HG03521 (cell line): Measurements from ENCODE around the gene TGFBR1.
"Not testable (repeated sequence)": the region's sequence is repeated elsewhere in the genome, so short reads cannot be mapped to it uniquely, and the experiment has no call there.

Source experiments
- ATAC-seq: cut with Tn5 transposase; IDR thresholded peaks from one replicate; pipeline ENCODE4 v1.9.1; 2021; ENCODE audit warnings: mild to moderate bottlenecking, moderate library complexity; ENCODE audit not compliant: unreplicated experiment

Gene TGFBR1

DNA sequence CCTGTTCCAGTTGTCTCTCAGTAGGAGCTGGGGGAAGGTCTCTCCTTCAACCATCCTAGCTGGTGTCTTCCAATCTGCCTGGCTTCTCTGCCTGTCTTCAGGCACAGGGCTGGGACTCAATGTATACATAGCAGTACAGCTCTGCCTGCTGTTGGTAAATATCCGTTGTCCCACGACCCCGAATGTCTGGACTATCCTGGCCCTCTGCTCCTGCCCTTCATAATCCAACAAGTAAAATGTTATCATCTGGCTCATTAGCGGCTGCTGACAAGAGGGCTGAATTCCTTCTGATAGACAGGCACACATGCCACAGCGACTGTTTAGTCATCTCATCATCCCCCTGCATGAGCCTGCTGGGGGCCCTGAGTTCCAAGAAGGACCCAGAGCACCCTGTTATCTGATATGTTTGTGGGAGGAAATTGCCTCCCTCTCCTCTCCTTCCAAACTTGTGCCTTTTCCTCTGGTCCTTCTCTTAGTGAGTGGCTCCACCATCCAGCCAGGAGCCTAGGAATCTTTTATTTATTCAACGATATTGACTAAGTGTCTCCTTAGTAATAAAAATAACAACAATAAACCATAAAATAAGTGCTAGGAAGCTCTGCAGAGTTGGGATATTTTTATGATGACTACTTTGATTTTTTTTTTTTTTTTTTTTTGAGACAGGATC, 29.5 kb upstream of the TGFBR1 start:
- ATAC-seq: no peak

DNA sequence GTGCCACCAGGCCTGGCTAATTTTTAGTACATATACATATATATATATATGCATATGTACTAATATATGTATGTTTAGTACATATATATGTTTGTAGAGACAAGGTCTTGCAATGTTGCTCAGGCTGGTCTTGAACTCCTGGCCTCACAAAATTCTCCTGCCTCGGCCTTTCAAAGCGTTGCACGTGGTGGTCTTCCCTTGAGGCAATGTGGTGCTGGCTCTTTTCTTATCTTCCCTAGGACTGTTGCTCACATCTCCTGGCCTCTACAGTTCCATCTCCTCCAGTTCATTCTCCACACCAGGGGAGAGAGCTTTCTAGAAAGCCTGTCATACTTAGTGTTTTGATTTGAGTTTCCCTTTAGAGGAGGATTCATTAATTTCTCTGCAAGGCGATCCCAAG, 28.9 kb upstream of the TGFBR1 start:
- no peak for ATAC-seq

DNA sequence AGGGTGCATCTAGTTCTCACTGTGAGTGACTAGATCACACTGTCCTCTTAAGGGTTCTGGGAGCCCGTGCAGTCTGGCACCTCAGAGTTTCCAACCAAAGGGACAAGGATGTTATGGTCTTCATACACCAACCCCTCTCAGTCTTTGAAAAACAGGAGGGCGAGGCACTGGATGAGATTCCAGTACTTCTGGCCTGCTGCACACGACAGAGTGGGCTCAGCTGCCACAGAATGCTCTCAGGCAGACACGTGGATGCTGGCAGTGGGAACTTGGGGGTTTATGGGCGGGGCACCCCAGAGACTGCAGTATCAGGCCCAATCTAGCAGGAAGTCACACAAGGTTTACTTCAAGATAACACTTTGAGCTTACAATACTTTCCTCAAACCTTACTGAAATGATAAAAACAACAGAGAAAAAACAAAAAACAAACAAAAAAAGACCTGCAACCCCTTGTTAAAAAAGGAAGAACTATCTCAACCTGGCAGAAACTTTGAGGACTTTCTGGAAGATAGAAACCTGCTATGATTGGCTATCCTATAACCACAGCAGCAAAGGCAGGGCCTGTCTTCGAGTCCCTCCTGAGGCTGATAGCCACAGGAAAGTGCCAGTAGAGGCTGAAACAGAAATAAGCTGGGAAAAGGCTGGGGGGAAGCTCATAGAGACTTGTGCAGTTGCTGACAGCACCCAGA, 28.3 kb upstream of the TGFBR1 start:
- no peak for ATAC-seq

DNA sequence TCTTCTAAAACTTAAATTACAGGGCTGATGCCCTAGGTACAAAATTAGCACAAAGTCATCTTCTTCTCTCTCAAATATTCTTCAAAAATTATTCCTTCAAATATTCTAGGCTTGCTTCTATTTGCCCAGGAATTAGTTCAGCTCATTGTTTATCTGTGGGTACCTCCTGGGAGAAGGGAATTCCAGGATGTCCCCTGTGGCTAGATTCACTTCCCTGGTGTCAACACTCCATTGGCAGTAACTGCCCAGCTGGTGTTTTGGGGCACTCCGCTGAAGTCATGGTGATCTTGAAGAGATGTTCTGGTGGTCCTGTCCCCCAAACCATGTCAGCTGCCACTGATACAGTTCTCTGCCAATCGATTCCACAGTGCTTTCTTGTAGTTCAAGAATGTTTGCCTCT, 26.2 kb upstream of the TGFBR1 start:
- no peak for ATAC-seq

DNA sequence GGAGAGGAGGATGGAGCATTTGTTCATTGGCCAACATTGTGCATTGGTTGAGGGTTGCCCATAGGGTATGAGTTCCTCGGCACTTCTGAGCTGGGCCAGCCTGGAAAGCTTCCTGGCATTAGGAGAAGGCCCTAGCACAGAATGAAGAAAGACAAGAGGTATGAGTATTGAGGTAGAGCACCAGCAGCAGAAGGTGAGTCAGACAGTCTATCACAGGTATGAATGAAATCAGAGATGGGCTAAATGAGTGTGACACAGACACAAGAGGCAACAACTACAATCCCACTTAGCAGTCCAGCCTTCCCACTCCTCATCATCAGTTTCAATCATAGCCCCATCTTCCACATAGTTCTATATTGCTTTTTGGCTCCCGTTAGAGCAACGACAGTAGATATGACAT, 25.4 kb upstream of the TGFBR1 start:
- ATAC-seq: no peak

DNA sequence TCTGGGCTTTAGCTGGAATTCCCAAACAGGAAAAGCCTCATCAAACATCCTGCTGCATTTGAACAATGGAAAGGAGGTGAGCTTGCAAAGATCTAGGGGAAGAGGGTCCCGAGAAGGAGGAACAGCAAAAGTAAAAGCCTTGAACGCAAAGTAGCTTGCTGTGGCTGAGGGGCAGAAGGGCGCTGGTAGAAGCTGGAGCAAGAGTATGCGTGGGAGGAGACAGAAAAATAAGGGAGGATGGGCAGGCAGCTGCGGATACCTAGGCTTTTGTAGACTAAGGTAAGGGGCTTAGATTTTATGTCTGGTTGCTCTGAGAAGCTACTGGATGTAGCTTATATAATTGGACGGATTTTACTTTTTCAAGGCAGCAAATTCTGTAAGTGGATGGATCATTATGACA, 21.9 kb upstream of the TGFBR1 start:
- no peak for ATAC-seq

DNA sequence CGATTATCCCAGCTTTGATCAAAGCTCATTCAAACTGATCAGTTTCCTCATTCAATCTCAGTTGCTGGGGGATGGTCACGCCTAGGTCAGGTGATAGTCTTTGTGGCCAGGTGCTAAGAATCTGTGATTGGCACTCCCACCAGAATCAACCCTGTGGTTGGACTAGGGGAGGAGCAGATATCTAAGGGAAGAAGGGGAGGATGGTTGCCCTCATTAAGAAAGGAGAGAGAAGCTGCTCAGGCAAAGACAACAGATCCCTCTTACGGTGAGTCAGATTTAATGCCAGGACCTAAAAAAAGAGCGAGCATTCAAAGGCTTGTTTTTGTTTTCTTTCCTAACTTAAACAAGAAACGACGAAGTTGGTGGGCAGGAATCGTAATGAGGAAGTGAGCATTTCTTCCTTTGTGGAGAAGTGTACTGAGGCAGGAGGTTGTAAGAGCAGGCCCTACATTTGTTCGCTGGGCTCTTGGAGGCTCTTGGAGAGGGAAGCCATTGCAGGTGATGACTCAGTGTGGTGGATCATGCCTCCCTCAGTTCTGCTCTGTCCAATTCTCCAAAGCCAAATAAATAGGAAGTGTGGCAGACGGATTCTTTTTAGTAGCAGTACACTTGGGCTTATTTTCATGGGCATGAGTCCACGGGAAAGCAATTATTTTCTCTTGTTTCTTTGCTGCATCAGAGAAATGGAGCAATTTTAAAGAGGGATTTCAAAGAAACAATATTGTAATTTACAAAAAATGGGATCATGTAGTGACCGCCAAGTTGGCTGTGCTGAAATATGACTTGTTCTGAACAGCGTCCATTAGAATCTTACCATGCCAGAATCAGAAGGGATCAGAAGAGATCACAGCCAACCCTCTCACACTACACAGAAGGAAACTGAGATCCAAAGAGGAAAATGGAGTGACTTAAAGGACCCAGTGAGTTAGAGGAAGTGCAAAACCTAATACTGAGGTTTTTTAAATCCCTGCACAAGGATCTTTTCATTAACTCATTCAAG, 18.7 kb upstream of the TGFBR1 start:
- no peak for ATAC-seq

DNA sequence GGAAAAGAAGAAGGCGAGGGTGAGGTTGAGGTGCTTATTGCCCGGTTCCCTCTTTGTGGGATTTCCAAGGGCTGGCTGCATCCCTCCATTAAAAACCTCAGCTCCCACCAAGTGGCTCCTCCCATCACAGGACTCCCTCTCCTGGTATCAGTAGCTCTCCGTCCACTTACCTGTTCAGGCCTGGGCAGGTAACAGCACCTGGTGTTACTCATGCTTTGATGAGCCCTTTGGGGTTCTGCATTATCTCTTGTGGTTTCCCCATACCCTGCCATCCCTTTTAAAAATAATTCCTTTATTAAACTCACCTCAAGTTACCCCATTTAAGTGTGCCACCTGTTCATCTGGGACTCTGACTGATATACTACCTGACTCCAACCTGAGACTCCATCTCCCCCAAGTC, 17.5 kb upstream of the TGFBR1 start:
- ATAC-seq: no peak

DNA sequence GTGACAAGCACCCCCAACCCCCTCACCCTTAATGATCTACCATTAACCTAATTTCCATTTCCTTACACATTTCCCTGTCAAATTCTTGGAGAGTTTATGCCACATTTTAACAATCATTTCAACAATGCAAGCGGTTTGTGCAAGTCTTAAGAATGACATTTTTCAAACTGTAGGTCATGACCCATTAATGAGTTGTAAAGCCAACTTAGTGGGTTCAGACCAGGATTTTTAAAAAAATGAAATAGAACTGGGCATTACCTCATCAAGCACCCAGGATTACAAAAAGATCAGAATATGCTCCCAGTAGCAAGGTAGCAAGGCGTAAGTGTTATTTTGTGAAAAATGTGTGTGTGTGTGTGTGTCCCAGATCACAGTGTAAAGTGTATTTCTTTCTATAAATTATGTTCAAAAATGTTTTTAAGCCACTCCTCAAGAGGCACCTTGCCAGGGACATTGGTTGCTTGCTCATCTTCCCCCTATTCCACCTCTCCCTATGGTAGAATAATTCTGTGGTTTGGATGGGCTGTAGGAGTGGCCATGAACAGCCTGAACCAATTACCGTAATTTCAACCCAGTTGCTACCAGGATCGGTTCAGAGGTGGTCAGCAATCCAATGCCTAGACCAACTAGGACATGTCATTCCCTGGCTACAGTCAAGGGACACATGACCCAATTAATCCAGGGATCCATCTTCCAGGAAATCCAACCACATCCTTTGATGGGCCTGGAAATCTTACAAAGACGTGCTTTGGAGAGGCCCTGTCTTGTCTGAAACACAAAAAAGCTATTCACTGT, 14.4 kb upstream of the TGFBR1 start:
- no peak for ATAC-seq

DNA sequence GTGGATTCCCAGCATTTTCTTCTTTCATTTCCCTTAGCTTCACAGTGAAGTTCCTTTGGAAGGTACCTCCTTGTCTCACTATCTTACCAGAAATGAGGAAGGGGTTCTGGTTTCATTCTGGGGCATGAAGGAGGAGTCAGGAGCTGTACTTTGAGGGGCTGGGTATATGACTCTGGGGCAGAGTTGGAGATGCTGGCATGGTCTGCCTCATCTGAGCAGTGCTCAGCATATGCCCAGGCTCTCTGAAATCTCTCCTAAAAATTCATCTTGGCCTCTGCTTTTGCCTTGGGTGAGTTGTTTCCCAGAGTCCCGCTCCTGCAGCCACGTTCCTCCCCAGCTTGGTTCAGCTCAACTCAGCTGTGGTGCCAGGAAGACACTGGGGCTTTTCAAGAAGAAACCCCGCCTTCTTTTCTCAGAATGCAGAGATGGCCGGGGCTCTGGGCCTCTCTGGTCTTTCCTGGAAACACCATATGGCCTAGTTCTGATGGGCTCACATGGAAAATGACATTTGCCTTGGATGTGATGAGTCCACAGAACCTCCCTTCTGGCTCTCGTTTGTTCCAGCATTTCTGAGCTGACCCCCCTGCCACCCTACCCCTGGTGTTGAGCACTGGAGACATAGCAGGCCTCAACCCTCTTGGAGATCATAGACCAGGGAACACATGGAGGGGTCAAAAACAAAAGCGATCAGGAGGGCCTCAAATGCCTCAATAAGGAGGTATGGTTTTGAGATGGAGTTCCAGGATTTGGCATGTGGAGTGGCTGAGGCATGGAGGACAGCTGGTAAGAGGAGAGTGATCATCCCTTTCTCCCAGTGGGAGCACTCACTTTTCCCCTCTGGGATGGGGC, 12.0 kb upstream of the TGFBR1 start:
- no peak for ATAC-seq

DNA sequence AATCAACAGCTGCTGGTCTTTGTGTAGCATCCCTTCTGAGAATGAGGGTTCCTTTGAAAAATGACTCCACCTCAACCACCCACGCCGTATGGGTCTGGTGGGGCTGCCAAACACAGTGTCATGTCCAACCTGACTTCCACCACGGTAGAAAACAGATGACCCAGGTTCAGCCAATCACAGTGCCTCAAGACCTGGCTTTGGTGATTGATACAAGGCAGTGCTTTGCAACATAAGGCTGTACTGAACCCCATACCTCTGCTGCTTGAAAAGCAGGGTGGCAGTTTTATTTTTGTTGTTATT, 11.5 kb upstream of the TGFBR1 start:
- ATAC-seq: no peak

DNA sequence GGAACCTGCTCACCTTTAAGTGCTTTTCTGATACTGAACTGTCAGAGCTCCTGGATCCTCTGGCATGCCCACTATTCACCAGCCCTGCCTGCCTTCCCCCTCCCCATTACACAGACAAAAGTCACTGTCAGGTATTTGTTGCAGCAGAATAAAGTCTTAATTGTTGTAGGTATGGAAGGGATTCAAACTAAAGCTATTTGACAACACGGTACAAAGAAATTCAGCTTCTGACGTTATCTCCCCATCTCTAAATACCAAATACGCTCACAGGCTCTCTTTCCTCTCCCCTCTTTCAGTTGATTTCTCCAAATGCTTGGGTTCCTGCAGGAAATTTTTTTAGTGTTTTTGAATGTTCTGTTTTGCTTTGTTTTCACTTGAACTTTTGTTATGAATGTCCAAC, 9.3 kb upstream of the TGFBR1 start:
- no peak for ATAC-seq

DNA sequence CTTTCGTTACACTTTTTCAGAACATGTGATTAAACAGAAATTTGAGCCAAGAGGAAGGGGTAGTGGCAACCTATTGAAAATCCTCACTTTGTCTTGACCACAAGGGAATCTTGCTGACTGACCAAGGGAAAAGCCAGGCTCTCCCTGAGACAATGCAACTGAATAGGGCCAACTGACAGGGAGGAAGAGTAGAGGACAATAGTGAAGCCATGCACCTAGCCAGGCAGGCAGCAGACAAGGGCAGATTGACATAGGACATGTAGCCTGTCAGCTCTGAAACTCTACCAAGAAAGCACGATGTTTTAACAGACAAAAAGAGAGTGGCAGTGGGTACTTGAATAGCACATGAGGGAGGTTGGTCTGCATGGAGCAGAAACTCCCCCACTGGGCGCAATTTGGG, 8.5 kb upstream of the TGFBR1 start:
- no peak for ATAC-seq

DNA sequence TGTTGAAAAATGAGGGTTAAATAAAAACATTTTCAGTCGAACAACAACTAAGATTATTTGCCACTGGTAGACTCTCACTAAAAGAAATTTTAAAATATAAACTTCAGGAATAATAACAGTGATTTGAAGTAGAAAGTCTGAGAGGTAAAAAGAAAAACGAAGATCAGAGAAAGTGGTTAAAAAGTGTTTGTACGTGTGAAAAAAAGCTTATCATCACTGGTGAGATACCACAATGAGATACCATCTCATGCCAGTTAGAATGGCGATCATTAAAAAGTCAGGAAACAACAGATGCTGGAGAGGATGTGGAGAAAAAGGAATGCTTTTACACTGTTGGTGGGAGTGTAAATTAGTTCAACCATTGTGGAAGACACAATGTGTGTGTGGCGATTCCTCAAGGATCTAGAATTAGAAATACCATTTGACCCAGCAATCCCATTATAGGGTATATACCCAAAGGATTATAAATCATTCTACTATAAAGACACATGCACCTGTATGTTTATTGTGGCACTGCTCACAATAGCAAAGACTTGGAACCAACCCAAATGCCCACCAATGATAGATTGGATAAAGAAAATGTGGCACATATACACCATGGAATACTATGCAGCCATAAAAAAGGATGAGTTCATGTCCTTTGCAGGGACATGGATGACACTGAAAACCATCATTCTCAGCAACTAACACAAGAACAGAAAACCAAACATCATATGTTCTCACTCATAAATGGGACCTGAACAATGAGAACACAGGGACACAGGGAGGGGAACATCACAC, 4.9 kb upstream of the TGFBR1 start:
- not testable (repeated sequence) for ATAC-seq

DNA sequence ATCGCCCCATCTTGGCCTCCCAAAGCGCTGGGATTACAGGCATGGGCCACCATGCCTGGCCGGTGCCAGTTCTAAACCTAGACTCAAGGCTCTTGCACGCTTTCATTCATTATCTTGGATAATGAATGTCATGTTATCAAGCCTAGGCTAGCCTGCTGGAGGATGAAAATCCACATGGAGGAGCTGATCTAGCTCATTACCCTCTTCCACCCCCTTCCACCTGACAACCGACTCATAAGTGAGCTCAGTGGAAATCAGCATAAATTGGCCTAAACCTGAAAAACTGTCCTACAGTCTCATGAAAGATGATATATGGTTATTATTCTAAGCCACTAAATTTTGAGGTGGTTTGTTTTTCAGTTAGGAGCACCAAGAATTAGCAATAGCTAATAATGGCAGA, 3.6 kb upstream of the TGFBR1 start:
- ATAC-seq: no peak

DNA sequence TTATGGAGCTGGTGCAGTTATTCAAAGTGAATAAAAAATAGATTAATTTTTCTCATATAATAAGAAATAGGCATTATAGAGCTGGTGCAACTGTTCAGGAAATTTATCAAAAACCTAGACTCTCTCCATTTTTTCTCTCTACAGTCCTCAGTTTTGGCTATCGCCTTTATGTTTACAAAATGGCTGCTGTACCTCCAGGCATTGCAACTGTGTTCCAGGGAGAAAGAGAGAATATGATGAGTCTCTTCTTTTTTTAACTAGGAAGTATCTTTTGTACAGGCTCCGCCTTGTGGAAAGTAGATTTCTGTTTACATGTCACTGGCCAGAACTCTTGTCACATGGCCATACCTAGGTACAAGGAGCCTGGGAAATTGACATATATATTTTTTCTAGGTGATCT, 3.1 kb upstream of the TGFBR1 start:
- ATAC-seq: no peak

DNA sequence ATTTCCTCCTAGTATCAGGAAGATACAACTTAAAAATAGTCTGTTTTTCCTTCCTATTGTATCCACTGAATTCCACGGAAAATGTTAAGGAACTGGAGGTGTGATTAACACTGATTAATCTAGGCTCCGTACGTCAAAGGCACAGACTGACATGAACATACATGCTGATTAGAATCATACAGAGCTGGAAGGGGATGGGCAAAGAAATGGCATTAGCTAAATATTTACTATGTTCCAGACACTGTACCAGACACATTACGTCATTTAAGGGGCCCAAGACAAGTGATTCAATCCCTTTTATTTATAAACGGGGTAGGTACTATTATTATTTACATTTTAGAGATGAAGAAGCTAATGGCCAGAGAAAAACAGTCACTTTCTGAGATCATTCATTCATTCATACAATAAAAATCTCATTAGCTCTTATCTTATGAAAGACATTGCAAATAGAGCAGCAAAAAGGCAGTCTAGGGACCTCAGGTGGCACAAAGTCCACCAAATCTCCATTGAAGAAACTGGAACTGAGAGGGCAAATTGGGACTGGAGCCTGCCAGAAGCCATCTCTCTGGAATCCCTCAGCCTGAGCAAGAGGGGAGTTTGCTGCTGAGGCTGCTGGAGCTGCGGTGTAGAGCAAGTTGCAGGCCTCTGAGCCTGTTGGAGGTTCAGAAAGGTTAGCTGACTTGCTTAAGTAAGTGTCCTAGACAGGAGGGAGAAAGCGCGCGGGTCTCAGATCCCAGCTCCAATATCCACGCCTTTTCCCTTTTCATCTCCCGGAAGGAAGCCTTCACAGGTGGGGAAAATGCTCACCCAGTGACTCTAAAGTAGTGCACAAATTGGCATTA, 1.6 kb upstream of the TGFBR1 start:
- ATAC-seq: no peak

DNA sequence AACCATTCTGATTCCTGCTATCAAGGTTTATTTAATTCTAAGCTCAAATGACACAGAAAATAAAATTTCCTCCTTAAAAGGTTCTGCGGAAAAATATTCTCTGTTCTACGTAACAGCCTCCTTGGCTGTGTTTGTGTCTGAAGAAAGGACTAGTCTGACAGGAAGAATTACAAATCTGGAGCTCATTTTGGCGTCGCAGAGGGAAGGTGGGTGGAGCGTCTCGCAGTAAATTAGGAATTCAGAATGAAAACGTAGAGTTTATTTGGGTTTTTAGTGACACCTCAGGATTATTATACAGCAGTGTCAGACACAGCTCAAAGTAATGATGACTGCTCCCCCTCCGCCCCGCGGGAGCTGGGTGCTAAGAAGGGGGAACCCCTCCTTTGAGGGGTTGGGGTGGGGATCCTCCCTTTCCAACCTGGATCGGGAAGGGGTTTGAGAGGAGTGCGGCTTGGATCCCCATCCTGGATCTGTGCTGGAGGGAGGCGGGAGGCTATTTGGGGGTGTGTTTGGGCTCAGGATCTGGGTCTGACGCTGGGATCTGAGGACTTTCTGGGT, 933 bp upstream of the TGFBR1 start:
- ATAC-seq: no peak
